ENCODE results near the gene SLC39A10.

GRCh38 chr2:195734395-195734794, 77.4 kb downstream of the SLC39A10 start:
- no peak for TF ChIP-seq POLR2A (IDR thresholded peaks at IDR 0.05; ENCODE audit: low read depth, low read length)
- no peak for TF ChIP-seq TAF1 (IDR thresholded peaks at IDR 0.05; ENCODE audit: low read depth, low read length)
- TF ChIP-seq POLR2AphosphoS5 (IDR thresholded peaks at IDR 0.05; ENCODE audit: low read depth, low read length): no peak
- no peak for TF ChIP-seq POU2F2 (IDR thresholded peaks at IDR 0.05; ENCODE audit: low read depth, low read length)
- TF ChIP-seq SPI1 (IDR thresholded peaks at IDR 0.05; ENCODE audit: low read depth, low read length): no peak
- TF ChIP-seq PAX5 (IDR thresholded peaks at IDR 0.05; ENCODE audit: insufficient read depth, low read length, severe bottlenecking): no peak
